ENCODE measurements around the gene ABHD16B. TPM values are rescaled to one million over a fixed set of nuclear protein-coding genes. Genes with fewer than 3 reads are reported as not detected.

The ABHD16B gene
- total and polyA plus RNA-seq, 2 of the 13 experiments (the other 11 are each of a cell fraction or from before 2014, with no cell fraction given): not detected

GRCh38 chr20:63833776-63834490, 27.4 kb upstream of the ABHD16B start (continued):
- TF ChIP-seq AKNA (CRISPR knock-in tag; IDR thresholded peaks at IDR 0.05; ENCODE audit: borderline replicate concordance) (no peak), HMGXB3 (CRISPR knock-in tag; IDR thresholded peaks at IDR 0.05; ENCODE audit: borderline replicate concordance) (peak; percentile 85), ARID5B (CRISPR knock-in tag; IDR thresholded peaks at IDR 0.05) (peak; percentile 30; the same call in 1 of the 2 replicates), ZNF773 (CRISPR knock-in tag; IDR thresholded peaks at IDR 0.05; ENCODE audit: borderline replicate concordance) (no peak), ZNF136 (CRISPR knock-in tag; IDR thresholded peaks at IDR 0.05; ENCODE audit: low read depth) (no peak), HOXA5 (CRISPR knock-in tag; IDR thresholded peaks at IDR 0.05) (no peak), RXRA (CRISPR knock-in tag; IDR thresholded peaks at IDR 0.05) (peak; percentile 30), ATF7-NPFF (CRISPR knock-in tag; IDR thresholded peaks at IDR 0.05; ENCODE audit: low read depth) (no peak), CTCF (CRISPR knock-in tag; IDR thresholded peaks at IDR 0.05) (no peak), HNF4G (IDR thresholded peaks at IDR 0.05; ENCODE audit: borderline replicate concordance, low read depth, low read length) (no peak), HNF4G (CRISPR knock-in tag; IDR thresholded peaks at IDR 0.05; ENCODE audit: borderline replicate concordance, low read depth) (no peak), RARA (CRISPR knock-in tag; IDR thresholded peaks at IDR 0.05) (peak; percentile 75), ZNF720 (CRISPR knock-in tag; IDR thresholded peaks at IDR 0.05) (0 out of 2 replicates have a peak, but pooled peaks have one; percentile 5)

Measured in HepG2 (cell line).